AML-193 (cell line): ENCODE measurements around the gene RPS6KB2.
A peak's percentile ranks its signal among the peaks of the same experiment; 100 is the strongest.
"Not testable (repeated sequence)": the region's sequence is repeated elsewhere in the genome, so short reads cannot be mapped to it uniquely, and the experiment has no call there.

Experiments used
- DNase-seq, 2 experiments: peaks; one replicate each; lab custom pipeline; 2025; lab: John Stamatoyannopoulos, UW

RPS6KB2 gene

GRCh38 chr11:67410984-67411784 lies 17.1 kb upstream of the RPS6KB2 start:
- no peak for DNase-seq

- DNase-seq: no peak
Measured at GRCh38 chr11:67411785-67412152, 16.5 kb upstream of the RPS6KB2 start.

- no peak for DNase-seq
Measured at GRCh38 chr11:67412495-67413179, 15.7 kb upstream of the RPS6KB2 start.

- no peak for DNase-seq
Measured at GRCh38 chr11:67413266-67413849, 14.9 kb upstream of the RPS6KB2 start.

GRCh38 chr11:67415501-67416304 lies 12.6 kb upstream of the RPS6KB2 start, which contains the start of gene CARNS1:
TSS of gene CARNS1 (plus strand) at chr11:67415678. CDS start at chr11:67416200, 522 bp downstream.
- no peak for DNase-seq

- no peak for DNase-seq
Measured at GRCh38 chr11:67416416-67417335, 11.6 kb upstream of the RPS6KB2 start.

- no peak for DNase-seq
Measured at GRCh38 chr11:67417425-67417824, 10.9 kb upstream of the RPS6KB2 start.

- DNase-seq: peak; percentile 13 to 53
Measured at GRCh38 chr11:67418476-67419281, 9.6 kb upstream of the RPS6KB2 start.

GRCh38 chr11:67419325-67420049 lies 8.8 kb upstream of the RPS6KB2 start:
- no peak for DNase-seq

- DNase-seq: no peak
Measured at GRCh38 chr11:67420147-67420645, 8.1 kb upstream of the RPS6KB2 start.

GRCh38 chr11:67420646-67421429 lies 7.5 kb upstream of the RPS6KB2 start:
- peak; percentile 72 to 83 for DNase-seq

- DNase-seq: no peak
Measured at GRCh38 chr11:67421430-67422031, 6.8 kb upstream of the RPS6KB2 start.

GRCh38 chr11:67422891-67423290 lies 5.4 kb upstream of the RPS6KB2 start:
- DNase-seq: no peak

- no peak for DNase-seq
Measured at GRCh38 chr11:67423466-67423865, 4.8 kb upstream of the RPS6KB2 start.

- DNase-seq: no peak
Measured at GRCh38 chr11:67423891-67424613, 4.2 kb upstream of the RPS6KB2 start.

- not testable (repeated sequence) for DNase-seq
Measured at GRCh38 chr11:67427364-67427859, 882 bp upstream of the RPS6KB2 start.

GRCh38 chr11:67429038-67429668 lies 859 bp downstream of the RPS6KB2 start:
- DNase-seq: no peak
